Keratinocyte (primary cell): Measurements from ENCODE around the gene SSTR3.
"Not testable (repeated sequence)": the region's sequence is repeated elsewhere in the genome, so short reads cannot be mapped to it uniquely, and the experiment has no call there.

ENCODE experiments used
- EZH2 ChIP-seq: IDR thresholded peaks from one replicate; pipeline ENCODE4 v1.6.1; 2012; ENCODE audit warnings: inconsistent platforms, mild to moderate bottlenecking, low read length, moderate library complexity
- TF ChIP-seq, protein P1 (sequence below), 3 experiments: IDR thresholded peaks in 1 of 3; conservative IDR thresholded peaks in 1 of 3; optimal IDR thresholded peaks in 1 of 3; 2 replicates in 2 of 3; 3 replicates in 1 of 3; pipeline versions ENCODE3 to v1.5.1; 2011; ENCODE audit warnings: low read length in 3 of 3, mild to moderate bottlenecking in 3 of 3, moderate library complexity in 2 of 3, control low read depth in 1 of 3, inconsistent platforms in 1 of 3; ENCODE audit not compliant: insufficient read depth in 2 of 3; ENCODE audit errors: extremely low read depth in 1 of 3

DNA sequence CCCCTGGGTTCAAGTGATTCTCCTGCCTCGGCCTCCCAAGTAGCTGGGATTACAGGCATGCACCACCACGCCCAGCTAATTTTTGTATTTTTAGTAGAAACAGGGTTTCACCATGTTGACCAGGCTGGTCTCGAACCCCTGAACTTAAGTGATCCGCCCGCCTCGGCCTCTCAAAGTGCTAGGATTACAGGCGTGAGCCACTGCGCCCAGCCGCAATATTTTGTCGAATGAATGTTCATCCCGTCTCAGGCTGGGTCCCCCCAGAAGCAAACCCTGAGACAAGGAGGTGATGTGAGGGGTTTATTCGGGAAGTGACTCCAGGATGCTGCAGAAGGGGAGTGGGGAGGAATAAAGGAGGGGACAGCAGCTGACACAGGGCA lies 21.1 kb upstream of the SSTR3 start:
- TF ChIP-seq, protein P1, sequence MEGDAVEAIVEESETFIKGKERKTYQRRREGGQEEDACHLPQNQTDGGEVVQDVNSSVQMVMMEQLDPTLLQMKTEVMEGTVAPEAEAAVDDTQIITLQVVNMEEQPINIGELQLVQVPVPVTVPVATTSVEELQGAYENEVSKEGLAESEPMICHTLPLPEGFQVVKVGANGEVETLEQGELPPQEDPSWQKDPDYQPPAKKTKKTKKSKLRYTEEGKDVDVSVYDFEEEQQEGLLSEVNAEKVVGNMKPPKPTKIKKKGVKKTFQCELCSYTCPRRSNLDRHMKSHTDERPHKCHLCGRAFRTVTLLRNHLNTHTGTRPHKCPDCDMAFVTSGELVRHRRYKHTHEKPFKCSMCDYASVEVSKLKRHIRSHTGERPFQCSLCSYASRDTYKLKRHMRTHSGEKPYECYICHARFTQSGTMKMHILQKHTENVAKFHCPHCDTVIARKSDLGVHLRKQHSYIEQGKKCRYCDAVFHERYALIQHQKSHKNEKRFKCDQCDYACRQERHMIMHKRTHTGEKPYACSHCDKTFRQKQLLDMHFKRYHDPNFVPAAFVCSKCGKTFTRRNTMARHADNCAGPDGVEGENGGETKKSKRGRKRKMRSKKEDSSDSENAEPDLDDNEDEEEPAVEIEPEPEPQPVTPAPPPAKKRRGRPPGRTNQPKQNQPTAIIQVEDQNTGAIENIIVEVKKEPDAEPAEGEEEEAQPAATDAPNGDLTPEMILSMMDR (optimal IDR thresholded peaks at IDR 0.05 in 1 of 3, IDR thresholded peaks at IDR 0.05 in 1 of 3, conservative IDR thresholded peaks at IDR 0.05 in 1 of 3; ENCODE audit: extremely low read depth in 1 of 3, insufficient read depth in 2 of 3, low read length in 3 of 3), result not testable (repeated sequence)
- TF ChIP-seq EZH2, result not testable (repeated sequence)
